HG02642 (cell line): ENCODE data around the gene PITX1.

Experiments
- ATAC-seq: cut with Tn5 transposase; IDR thresholded peaks from one replicate; pipeline ENCODE4 v1.9.1; 2021; ENCODE audit warnings: mild to moderate bottlenecking; ENCODE audit not compliant: unreplicated experiment, poor library complexity

PITX1 gene

DNA sequence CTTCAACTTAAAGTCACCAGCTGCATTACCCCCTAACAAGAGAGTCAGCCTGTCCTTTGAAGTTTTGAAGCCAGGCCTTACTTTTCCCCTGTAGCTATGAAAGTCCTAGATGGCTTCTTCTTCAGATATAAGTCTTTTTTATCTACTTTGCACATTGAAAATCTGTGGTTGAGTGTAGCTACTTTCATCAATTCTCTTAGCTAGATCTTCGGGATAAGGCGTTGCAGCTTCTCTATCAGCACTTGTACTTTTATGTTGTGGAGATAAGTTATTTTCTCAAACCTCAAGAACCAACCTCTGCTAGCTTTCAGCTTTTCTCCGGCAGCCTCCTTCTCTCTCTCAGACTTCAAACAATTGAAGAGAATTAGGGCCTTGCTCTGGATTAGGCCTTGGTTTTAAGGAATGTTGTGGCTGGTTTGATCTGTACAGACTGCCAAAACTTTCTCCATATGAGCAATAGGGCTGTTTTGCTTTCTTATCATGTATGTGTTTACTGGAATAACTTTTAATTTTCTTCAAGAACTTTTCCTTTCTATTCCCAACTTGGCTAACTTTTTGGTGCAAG is 44.7 kb downstream of the PITX1 start:
- ATAC-seq: no peak

DNA sequence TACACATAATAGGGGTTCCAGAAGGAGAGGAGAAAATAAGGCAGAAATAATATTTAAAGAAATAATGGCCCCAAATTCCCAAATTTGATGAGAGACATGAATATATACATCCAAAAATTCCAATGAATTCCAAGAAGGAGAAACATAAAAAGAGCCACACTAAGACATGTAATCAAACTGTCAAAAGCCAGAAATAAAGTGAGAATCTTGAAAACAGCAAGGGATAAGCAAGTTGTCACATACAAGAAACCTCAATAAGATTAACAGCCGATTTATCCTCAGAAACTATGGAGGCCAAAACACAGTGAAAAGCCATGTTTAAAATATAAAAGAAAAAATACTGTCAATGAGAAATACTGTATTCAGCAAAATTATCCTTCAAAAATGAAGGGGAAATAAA is 51.8 kb downstream of the PITX1 start:
- ATAC-seq: no peak

DNA sequence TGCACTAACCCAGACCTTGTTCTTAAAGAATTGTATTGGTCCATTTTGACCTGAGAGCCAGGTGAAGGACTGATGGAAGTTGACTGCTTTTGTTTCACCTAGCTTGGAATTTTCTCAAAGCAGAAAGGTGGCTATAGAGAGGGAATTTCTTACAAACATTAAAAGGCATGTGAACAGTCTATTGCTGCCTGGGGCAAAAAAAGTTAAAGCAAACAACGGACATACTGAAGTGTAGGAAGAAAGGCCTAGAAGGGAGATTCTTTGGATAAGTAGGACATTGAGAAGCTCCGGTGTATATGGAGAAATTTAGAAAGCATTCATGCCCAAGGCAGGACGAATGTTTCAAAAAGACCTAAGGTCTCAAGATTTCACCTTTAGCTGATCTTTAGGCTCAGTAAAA is 54.6 kb downstream of the PITX1 start:
- ATAC-seq: no peak
